SIG-M5 treated with dmso at 0.1 percent for 504 hours (cell line): ENCODE measurements around the gene PHF21B.

ENCODE experiments used
- DNase-seq: peaks from one replicate; lab custom pipeline; 2025; ENCODE audit not compliant: unreplicated experiment; lab: John Stamatoyannopoulos, UW

Gene PHF21B

DNA sequence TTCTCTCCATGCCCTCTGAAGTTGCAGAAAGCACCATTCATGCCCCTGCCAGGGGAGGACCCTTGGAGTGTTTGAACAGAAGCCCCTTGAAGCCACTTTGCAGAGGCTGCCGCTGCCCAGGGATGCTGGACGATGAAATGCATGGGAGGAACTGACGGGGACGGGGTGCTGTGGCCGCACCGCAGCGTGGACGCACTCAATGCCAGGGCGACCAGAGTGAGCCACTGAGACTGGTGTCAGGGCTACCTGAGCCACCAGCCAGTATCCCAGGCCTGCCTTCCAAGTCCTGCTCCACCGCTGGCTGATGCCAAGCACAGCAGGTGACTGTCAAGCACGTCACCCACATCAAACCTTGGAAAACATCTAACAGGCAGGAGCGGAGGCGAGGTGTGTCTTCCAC, 17.6 kb downstream of the PHF21B start:
- no peak for DNase-seq

DNA sequence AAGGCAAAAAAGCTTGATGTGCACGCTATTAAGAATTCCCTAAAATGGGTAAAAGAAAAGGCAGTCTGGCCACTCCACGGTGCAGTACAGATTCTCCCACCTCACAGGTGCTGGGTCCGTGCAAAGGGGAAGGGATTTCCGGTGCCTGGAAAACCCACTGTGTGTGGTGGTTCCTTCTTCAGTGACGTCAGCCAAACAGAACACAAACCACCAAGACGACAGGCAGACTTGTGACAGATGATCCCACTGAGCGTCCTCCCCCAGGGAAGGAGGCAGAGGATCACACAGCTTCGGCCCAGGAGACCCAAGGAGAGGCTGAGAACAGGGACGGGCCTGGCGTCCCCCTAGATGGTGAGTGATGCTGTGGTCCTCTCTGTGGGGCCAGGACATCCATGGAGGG, 18.6 kb downstream of the PHF21B start:
- DNase-seq = no peak

DNA sequence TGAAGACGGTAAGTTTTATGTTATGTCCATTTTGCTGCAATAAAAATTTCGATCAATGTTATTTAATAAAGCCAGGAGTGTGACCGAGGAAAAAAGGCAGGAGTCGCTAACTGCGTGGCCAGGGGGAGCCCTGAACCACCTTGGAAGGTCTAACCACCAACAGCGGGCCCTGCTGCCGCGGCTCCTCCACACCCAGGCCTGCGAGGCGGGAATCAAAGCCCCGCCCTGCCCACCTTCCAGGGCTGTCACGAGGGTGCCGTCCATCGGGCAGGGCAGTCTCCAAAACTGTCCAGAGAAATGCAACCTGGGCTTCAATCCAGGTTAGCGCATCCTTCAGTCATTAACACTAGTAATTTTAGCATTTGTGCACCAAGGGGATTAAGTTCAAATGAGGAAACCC, 19.0 kb downstream of the PHF21B start:
- DNase-seq = no peak

DNA sequence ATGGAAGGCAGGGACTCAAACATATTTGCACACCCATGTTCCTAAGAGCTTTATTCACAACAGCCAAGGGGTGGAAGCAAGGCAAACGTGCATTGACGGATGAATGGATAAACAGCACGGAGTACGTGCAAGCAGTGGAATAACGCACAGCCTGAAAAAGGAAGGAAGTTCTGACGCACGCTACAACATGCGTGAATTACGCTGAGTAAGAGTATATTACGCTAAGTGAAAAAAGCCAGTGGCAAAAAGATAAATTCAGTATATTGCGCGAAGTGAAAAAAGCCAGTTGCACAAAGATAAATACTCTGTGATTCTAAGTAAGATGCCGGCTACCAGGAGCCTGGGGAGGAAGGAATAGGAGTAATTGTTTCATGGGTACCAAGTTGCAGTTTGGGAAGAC, 19.5 kb downstream of the PHF21B start:
- no peak for DNase-seq

DNA sequence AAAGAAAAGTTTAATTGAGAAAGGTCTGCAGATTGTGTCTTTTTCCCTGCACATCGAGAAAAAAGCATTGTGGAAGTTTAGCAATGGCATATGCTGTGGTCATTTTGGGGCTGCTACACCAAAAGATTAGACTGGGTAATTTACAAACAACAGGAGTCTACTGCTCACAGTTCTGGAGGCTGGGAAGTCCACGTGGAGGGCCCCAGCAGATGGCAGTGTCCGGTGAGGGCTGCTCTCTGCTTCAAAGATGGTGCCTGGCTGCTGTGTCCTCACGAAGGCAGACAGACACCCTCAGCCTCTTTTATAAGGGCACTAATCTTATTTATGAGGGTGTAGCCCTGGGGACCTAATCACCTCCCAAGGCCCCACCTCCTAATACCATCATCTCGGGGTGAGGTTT, 21.1 kb downstream of the PHF21B start:
- DNase-seq = no peak

DNA sequence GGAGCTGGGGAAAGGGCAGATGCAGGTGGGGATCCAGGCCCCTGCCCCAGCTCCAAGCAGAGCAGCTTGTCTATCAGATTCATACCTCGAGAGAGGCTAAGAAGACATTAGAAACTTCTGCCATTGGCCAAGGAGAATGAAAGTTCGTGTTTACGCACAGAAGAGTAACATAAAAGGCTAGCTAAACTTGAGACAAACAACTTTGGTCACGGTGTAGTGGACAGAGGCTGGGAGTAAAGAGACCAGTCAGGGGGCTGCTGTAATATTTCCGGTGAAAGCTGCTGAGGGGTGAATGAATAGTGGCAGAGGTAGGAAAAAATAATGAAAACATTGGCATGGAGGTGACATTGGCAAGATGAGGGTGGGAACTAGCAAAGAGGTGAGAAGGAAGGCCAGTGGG, 22.9 kb downstream of the PHF21B start:
- DNase-seq = no peak

DNA sequence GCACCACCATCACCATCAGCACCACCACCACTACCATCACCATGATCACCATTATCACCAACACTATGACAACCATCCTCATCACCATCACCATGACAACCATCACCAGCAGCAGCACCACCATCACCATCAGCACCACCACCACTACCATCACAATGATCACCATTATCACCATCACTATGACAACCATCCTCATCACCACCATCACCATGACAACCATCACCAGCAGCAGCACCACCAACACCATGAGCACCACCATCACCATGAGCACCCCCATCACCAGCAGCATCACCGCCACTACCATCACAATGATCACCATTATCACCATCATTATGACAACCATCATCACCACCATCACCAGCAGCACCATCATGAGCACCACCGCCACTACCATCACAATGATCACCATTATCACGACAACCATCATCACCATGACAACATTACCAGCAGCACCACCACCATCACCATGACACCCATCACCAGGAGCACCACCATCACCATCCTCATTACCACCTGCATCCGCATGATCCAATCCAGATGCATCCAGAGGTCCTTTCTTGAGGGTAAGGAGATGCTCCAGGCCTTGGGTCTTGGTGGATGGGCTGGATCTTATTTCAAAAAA, 23.8 kb downstream of the PHF21B start:
- no peak for DNase-seq

DNA sequence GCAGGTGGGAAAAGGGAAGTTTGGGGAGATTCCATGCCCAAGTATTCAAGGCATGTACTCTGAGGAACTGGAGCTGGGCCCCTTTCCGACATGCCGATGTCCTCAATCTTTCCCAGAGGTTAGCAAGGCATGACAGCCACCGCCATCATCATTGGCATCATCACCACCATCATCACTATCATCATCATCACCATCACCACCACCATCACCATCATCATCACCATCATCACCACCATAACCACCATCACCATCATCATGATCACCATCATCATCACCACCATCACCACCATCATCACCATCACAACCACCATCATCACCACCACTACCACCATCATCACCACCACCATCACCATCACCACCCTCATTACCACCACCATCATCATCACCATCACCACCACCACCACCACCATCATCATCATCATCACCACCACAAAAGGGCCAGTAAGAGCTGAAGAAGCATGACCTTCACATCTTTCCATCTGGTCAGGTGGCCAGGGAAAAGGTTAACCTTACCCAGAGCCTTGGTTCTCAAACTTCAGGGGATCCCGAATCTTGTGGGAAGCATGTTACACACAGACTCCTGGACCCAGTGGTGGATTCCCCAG, 25.8 kb downstream of the PHF21B start:
- DNase-seq = no peak

DNA sequence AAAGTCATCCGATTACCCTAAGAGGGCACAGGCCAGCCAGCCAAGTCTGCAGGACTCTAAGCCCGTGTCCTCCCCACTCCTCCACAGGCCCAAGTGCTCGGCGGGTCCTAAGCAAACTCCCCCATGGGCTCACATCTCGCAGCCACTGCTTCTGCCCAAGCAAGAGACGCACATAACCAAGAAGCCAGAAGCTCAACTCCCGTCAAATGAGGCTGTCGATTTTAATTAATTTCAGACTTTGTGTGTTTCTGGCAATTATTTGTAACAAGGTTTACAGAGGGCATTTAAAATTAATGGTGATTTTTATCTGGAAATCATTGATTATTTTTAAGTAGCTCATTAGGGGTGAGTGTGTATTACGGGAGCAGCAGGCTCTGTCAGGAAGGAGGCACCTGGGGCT, 27.4 kb downstream of the PHF21B start:
- no peak for DNase-seq

DNA sequence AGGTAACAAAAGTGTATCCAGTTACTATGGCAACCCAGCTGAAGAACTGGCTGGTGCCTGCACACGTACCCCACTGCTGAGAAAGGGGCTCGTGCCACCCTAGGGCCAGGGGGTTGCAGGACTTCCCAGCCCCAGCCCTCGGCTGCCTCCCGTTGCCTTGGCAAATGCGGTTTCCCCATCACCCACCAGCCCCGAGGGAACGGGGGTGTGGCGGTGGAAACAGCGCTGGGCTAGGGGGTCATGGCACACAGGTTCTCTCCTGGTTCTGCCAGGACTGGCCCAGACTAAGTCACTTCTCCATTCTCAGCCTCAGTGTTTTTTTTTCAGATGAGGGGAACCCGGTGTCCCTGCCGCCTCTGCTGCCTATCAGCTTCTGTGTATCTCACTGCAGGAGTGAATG, 27.9 kb downstream of the PHF21B start:
- no peak for DNase-seq

DNA sequence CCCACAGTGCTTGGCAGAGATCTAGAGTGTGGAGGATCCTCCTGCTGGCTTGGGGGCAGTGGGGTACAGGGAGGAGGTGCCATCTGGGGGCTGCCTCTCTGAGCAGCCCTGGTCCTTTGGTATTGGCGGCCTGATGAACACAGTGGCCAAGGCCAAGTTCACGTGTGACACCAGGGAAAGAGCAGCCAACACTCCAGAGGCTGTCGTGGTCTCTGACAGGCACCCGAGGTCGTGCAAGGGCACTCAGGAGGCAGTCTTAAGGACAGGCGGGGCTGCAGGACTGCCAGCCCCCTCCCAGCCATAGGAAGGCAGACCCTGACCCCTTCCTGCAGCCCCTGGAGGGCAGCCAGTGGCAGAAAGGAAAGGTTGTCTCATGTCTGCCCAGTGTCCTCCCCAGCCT, 30.7 kb downstream of the PHF21B start:
- no peak for DNase-seq

DNA sequence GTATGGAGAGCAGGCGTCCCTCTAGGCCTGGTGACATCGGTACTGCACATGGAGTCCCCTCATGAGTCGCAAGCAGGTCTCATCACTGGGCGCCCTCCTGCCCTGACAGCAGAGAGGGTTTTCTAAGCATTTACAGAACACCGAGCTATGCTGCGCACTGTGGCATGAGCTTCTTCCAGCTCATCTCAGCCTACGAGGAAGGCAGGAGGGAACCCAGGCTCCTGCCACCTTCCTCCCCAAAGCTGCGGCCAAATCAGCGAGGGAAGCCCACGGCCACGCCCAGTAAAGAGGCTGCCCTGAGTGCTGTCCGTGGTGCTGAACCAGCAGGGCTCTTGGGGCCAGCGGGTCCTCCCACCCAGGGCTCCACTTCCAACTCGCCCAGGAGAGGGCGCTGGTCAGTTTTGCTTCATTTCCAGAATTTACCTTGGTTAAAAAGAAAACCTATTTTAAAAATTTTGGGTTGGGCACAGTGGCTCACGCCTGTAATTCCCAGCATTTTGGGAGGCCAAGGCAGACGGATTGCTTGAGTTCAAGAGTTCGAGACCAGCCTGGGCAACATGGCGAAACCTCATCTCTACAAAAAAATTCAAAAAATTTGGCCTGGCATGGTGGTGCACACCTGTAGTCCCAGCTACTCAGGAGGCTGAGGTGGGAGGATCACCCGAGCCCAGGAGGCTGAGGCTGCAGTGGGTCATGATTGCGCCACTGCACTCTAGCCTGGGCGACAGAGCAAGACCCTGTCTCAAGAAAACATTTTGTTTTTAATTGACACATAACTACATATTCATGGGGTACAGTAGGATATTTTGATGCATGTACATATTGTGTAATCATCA, 34.2 kb downstream of the PHF21B start:
- peak; percentile 74 for DNase-seq

DNA sequence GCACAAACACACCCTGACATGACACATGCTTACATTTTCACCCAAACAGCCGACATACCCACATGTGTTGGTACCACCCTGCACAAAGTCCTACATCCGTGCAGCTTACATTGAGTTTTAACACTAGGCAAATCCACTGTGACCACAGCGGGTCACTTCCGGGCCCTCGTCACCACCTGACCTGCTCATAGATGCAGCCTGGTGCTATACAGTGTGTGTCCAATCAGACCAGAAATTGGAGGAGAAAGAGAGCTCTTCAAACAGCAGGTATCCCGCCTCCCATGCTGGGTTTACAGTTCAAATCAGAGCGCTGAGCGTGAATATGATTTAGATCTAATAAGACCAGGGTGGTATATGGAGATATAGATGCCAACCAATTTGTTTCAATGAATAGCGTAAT, 35.4 kb downstream of the PHF21B start:
- DNase-seq = no peak

DNA sequence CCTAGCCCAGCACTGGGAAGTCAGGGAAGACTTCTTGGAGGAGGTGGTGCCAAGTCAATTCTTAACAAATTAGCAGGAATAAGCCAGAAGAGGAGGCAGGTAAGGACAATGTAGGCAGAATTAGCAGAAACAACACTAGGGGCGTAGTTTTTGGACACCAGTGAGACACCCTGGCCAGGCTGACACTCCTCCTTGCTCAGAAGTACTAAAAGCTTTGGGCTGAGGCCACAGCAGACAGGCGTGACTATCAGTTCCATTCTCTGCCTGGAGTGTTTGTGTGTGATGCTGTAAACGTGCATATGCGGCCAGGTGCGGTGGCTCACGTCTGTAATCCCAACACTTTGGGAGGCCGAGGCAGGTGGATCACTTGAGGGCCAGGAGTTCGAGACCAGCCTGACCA, 36.0 kb downstream of the PHF21B start:
- no peak for DNase-seq

DNA sequence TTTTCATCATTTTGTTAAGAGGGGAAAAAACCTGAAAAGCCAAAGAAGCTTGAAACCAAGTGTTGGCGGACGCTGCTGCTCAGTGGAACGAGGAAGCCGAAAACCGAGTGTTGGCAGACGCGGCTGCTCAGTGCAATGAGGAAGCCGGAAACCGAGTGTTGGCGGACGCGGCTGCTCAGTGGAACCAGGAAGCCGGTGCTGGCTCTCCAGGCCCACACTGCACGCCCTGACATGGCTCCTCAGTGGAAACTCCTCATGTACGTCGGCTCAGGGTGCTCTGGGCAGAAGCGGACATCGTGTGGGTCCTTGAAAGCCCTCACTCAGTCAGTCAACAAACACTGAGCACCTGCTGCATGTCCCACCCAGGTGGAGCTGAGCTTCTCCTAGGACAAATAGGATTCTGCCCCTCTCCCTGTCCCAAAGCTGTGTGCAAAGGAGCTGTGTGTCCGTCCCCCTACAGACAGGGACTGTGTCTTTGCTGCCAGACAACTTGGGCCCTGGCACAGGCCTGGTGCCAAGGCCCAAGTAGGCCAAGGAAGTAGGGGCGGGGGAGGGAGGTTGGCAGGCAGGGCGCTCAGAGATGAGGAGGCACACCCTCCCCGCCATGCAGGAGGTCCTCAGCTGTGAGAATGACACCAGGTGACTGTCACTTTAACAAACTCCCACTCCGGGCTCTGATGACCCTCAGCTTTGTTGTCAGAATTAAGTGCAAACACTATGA, 37.3 kb downstream of the PHF21B start:
- DNase-seq = no peak

DNA sequence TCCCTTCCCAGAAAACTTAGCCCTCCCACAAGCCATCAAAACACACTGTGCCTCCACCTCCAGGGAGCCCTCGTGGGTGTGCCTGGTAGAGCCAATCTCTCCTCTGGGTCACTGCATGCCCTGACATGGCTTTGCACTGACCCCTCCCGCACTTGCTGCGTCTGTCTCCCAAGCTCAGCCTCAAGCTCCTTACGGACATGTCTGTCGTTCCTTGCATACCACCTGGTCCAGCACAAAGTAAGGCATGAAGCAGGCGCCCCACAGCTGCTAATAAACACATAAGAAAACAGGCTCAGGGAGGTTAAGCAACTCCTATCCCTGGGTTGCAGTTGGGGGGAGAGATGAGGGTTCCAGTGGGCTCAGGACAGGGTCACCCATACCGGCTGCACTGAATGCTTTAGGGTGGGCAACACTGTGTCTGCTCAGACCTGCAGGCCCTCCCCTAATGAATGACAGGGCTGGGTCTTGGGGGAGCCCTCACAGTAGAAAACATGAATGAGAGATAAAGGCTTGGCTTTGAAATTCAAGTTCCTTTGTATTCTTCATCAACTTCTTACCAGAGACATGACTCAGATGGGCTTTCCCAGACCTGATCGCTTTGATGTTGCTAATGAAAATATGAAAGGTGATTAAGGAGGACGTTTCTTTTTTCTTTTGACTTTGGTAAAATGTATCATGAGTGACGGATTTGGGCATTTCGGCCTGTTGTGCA, 38.0 kb downstream of the PHF21B start:
- DNase-seq = no peak

DNA sequence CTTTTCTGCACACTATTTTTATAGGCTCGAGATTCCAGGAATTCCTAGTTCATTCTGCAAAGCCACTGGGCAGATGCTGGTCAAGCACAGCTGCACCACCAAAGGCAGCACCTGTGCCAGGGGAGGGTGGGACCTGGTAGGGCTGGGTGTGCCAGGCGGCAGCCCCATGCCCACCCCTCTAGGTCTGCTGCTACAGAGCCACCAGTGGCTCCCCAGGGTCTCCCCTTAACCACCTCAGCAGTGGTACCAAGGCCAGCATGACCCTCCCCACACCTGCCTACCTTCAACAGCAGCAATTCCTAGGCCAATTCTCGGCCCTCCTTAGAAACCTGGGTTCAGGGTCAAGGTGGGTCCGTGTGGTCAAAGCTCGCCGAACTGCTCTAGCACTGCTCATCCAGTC, 39.5 kb downstream of the PHF21B start:
- DNase-seq = no peak

DNA sequence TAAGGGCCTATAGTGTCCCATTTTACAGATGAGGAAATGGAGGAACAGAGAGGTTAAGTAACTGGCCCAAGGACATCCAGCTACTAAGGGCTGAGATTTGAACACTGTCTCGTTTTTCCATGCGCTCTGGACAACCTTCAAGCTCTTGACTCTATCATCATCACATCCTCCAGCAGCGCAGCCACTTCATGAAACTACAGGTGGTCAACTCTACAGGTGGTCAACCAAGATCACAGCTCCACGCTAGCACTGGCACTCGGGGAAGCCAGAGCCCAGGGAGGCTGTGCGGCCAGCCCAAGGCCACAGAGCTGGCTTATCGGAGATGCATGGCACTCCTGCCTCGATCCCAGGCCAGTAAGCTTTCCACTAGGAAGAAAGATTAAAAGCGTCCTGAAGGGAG, 40.0 kb downstream of the PHF21B start:
- DNase-seq = no peak

DNA sequence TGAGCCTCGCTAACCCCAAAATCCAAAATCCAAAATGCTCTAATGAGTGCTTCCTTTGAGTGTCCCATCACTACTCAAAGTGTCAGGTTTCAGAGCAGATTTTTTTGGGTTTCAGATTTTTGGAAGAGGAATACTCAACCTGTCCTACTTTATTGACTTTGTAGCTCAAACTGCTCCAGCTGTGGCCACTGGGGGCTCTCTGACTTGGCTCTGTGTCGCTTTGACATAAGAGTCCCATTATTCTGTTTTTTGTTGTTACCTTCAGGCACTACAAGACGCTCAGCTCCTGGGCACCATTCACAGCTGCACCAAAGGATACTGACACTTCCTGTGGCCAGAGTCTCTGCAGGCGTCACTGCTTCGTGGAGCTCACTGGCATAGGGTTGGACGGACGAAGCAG, 41.1 kb downstream of the PHF21B start:
- DNase-seq = no peak

DNA sequence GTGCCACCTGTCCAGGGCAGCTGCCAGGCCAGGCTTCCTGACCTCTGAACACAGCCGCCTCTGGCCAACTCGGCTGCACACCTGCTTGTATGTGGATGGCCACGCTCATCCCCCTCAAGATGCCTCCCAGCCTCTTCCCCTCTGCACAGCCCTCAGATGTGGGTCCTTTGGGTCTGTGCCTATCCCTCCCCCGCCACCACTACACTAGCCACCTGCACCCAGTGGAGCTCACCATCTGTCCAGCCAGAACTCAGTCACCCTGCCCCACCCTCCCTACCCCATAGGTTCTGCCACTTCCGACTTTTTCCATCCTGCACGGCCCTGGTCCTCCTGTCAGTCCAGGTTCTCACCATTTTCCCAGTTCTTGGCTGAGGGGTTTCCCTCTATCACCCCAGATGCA, 44.6 kb downstream of the PHF21B start:
- DNase-seq = no peak

DNA sequence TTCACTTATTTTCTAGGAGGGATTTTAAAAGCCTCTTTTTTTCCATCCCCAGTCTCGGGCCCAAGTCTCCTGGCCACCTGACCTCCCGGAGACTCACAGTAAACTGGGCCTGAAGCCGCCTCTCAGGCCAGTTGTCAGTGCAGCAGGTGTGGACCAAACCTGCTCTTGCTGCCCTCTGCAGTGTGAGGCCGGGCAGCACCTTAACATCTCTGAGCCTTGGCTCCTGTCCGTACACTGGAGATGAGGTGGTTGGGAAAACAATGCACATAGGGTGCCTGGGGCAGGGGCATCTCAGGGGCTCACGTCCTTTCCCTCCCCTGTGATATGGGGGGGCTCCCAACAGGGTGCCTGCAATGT, 45.1 kb downstream of the PHF21B start:
- DNase-seq = no peak
